K562 (cell line): Measurements from ENCODE around the gene ST8SIA2.

Source experiments
- ASH1L ChIP-seq: fragments of 450-650 bp; IDR thresholded peaks from 2 replicates; pipeline ENCODE4 v1.6.1; 2018; ENCODE audit warnings: borderline replicate concordance, mild to moderate bottlenecking, low read depth; ENCODE audit not compliant: partially characterized antibody
- CHD4 ChIP-seq: fragments of 200-600 bp; sonication (generic); IDR thresholded peaks from 3 replicates; pipeline ENCODE4 v1.6.1; 2012; ENCODE audit warnings: low read depth, mild to moderate bottlenecking, mixed read lengths, low read length, inconsistent platforms; ENCODE audit not compliant: insufficient read depth, insufficient replicate concordance, poor library complexity, severe bottlenecking
- GATA2 ChIP-seq: sonication (generic); formaldehyde crosslinking; IDR thresholded peaks from 2 replicates; pipeline ENCODE4 v1.4.0; 2020; ENCODE audit warnings: mild to moderate bottlenecking, missing genetic modification reagents
- HOXB6 ChIP-seq: fragments of 250-450 bp; sonication (Bioruptor Pico); IDR thresholded peaks from 2 replicates; pipeline ENCODE4 v1.5.1; 2022; ENCODE audit warnings: mild to moderate bottlenecking, borderline replicate concordance
- LARP7 ChIP-seq: fragments of 450-650 bp; IDR thresholded peaks from 2 replicates; pipeline ENCODE4 v1.6.1; 2016
- TRIM24 ChIP-seq, 2 experiments: fragments of 450-650 bp; IDR thresholded peaks; 2 replicates each; pipeline ENCODE4 v1.6.1; 2016
- TF ChIP-seq, protein P1 (sequence below): sonication (generic); formaldehyde crosslinking; IDR thresholded peaks from 2 replicates; pipeline ENCODE4 v1.8.1; 2022; ENCODE audit warnings: missing genetic modification reagents

DNA sequence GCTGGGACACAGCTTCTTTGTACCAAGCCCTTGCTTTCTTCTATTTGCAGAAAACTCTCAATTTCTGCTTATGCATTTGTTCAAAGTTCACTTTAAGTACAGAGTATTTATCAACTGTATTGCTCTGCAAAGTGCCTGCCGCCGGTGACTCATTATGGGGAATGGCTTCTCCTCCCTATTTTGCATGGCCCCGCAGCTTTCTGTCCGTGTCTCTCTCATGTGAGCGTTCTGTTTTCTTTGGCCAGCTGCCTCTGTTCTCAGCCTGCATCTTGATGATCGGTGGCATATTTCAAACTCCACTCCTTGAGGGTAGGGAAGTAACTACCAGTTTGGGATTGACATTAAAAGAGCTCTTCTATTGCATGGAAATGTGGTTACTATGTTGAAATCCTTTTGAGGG lies 28.6 kb upstream of the ST8SIA2 start:
- TF ChIP-seq TRIM24 (IDR thresholded peaks at IDR 0.05) (no peak), GATA2 (CRISPR knock-in tag) (no peak), LARP7 (no peak), CHD4 (no peak), ASH1L (no peak), HOXB6 (CRISPR knock-in tag) (no peak)
- TF ChIP-seq, protein P1, sequence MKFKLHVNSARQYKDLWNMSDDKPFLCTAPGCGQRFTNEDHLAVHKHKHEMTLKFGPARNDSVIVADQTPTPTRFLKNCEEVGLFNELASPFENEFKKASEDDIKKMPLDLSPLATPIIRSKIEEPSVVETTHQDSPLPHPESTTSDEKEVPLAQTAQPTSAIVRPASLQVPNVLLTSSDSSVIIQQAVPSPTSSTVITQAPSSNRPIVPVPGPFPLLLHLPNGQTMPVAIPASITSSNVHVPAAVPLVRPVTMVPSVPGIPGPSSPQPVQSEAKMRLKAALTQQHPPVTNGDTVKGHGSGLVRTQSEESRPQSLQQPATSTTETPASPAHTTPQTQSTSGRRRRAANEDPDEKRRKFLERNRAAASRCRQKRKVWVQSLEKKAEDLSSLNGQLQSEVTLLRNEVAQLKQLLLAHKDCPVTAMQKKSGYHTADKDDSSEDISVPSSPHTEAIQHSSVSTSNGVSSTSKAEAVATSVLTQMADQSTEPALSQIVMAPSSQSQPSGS (CRISPR knock-in tag) = no peak
